Mammary epithelial cell (primary cell): ENCODE results near the gene SLC9B1.

Experiments used
- CTCF ChIP-seq, 2 donors: IDR thresholded peaks in 1 of 2; conservative IDR thresholded peaks in 1 of 2; 2 replicates each; pipeline ENCODE4 v1.5.1; 2011 to 2012; ENCODE audit warnings: inconsistent platforms in 2 of 2, low read length in 2 of 2, mild to moderate bottlenecking in 2 of 2, control low read depth in 1 of 2, low read depth in 1 of 2; ENCODE audit not compliant: insufficient read depth in 1 of 2; ENCODE audit errors: extremely low read depth in 1 of 2
- EZH2 ChIP-seq: IDR thresholded peaks from 2 replicates; pipeline ENCODE4 v1.6.1; 2012; ENCODE audit warnings: low read length, inconsistent platforms, borderline replicate concordance

GRCh38 chr4:103054030-103054429 is 34.5 kb upstream of the SLC9B1 start:
- TF ChIP-seq CTCF (conservative IDR thresholded peaks at IDR 0.05 in 1 of 2, IDR thresholded peaks at IDR 0.05 in 1 of 2; ENCODE audit: extremely low read depth in 1 of 2, insufficient read depth in 1 of 2, low read depth in 1 of 2, low read length in 2 of 2) = no peak
- no peak for TF ChIP-seq EZH2
